Measurements from ENCODE around the gene SEMA4D.

SEMA4D gene

DNA sequence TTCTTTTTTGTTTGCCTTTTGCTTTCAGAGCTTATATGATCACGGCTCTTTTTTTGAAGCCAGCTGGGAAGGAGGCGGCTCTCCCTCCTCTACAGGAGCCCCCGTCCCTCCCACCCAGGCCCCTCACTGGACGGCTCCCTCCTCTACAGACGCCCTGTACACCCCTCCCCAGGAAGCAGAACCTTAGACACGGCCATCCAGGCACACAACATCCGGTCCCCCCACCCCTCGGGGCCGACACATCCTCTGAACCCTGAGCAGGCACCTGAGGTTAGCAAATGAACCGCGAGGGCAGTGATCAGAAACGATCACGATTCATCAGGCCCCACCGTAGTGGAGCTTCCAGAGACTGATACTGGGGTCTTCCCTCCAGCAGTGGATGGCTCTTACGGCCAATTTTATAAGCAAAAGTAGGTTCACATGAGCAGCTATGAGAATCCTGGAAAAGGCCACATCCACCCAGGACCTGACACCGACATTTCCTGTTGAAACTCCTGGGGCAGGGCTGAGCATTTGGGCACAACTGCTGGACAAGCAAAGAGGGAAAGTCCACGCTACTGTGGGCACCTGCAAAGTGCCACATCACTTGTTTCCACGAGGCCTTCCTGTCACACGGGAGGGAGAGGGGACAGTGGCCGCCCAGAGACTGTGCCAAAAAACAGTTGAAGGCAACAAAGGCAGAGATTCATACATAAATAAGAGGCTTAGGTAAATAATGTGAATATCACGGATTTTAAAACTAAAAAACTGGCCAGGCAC lies 78.9 kb downstream of the SEMA4D start:
- DNase-seq (ENCODE audit: extremely low read depth, low read depth), result no peak
- TF ChIP-seq, protein P1, sequence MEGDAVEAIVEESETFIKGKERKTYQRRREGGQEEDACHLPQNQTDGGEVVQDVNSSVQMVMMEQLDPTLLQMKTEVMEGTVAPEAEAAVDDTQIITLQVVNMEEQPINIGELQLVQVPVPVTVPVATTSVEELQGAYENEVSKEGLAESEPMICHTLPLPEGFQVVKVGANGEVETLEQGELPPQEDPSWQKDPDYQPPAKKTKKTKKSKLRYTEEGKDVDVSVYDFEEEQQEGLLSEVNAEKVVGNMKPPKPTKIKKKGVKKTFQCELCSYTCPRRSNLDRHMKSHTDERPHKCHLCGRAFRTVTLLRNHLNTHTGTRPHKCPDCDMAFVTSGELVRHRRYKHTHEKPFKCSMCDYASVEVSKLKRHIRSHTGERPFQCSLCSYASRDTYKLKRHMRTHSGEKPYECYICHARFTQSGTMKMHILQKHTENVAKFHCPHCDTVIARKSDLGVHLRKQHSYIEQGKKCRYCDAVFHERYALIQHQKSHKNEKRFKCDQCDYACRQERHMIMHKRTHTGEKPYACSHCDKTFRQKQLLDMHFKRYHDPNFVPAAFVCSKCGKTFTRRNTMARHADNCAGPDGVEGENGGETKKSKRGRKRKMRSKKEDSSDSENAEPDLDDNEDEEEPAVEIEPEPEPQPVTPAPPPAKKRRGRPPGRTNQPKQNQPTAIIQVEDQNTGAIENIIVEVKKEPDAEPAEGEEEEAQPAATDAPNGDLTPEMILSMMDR (IDR thresholded peaks at IDR 0.05; ENCODE audit: low read depth, low read length, missing control alignments), result no peak
- no peak overlapping the region for H3K4me3 ChIP-seq (replicated peaks; ENCODE audit: low read depth, low read length)

- H3K4me3 ChIP-seq (replicated peaks; ENCODE audit: low read depth, low read length), result no peak overlapping the region
- TF ChIP-seq, protein P1 (IDR thresholded peaks at IDR 0.05; ENCODE audit: low read depth, low read length, missing control alignments), result no peak
- no peak for DNase-seq (ENCODE audit: extremely low read depth, low read depth)
Measured at GRCh38 chr9:89418474-89418845, 79.5 kb downstream of the SEMA4D start.

DNA sequence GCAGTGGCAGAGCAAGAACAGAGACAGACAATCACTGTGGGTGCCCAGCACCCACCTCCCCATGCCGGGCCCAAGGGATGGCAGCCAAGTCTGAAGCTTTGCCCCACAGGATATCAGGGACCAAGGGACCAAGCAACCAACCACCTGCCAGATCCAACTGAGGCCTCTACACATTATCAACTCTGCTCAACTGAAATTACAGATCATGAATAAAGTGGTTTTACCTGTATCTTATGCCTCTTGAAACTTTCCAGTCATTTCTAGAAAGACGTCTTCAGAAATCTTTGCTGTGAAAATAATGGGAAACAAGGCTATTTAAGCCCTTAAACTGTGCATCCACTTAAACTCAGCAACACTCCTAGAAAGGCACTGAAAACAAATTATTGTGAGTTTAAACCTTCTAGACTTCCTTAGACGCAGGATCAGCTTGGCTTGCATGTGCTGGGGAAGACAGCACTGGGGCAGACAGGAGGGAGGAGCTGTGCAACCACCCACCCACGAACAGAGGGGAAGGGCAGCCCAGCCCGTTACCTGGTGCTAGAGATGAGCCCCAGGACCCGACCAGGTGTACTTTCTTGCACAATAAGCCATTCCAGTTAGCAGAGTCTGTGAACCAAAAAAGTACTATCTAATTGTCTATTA lies 80.0 kb downstream of the SEMA4D start:
- TF ChIP-seq, protein P1 (IDR thresholded peaks at IDR 0.05; ENCODE audit: low read depth, low read length, missing control alignments), result no peak
- DNase-seq (ENCODE audit: extremely low read depth, low read depth), result no peak
- no peak overlapping the region for H3K4me3 ChIP-seq (replicated peaks; ENCODE audit: low read depth, low read length)

- TF ChIP-seq, protein P1 (IDR thresholded peaks at IDR 0.05; ENCODE audit: low read depth, low read length, missing control alignments), result no peak
- DNase-seq (ENCODE audit: extremely low read depth, low read depth), result no peak
- H3K4me3 ChIP-seq (replicated peaks; ENCODE audit: low read depth, low read length), result no peak overlapping the region
Measured at GRCh38 chr9:89414670-89415324, 83.1 kb downstream of the SEMA4D start.

- no peak for DNase-seq (ENCODE audit: extremely low read depth, low read depth)
- TF ChIP-seq, protein P1 (IDR thresholded peaks at IDR 0.05; ENCODE audit: low read depth, low read length, missing control alignments), result no peak
- H3K4me3 ChIP-seq (replicated peaks; ENCODE audit: low read depth, low read length), result no peak overlapping the region
Measured at GRCh38 chr9:89413963-89414638, 83.8 kb downstream of the SEMA4D start.

DNA sequence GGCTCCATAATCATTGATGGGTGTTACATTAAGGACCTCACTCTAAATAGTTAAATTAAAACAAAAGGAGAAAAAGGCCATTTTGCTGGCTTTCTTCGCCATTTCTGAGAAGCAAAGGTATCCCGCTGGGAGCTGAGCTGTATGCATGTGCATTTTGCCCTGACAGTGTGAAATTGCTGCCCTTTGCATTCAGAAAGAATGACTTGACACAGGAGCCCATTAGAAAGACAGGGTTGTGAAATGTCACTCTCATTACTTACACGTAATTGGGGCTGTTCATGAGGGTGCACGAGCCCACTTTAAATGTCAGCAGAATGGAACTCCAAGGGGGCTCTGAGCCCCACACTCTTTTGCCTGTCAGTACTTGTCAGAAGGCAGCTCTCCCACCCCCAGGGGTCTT lies 85.0 kb downstream of the SEMA4D start:
- no peak overlapping the region for H3K4me3 ChIP-seq (replicated peaks; ENCODE audit: low read depth, low read length)
- TF ChIP-seq, protein P1 (IDR thresholded peaks at IDR 0.05; ENCODE audit: low read depth, low read length, missing control alignments), result no peak
- no peak for DNase-seq (ENCODE audit: extremely low read depth, low read depth)
